GM06990 (cell line): Measurements from ENCODE around the gene BAHCC1.

Experiments used
- DNase-seq: peaks from one replicate; pipeline ENCODE4 v3.0.0-alpha.2; 2011; ENCODE audit not compliant: insufficient read length; ENCODE audit errors: extremely low read depth
- H3K27me3 ChIP-seq: replicated peaks from 2 replicates; pipeline ENCODE4 v1.6.0; 2011; ENCODE audit warnings: low read length; ENCODE audit not compliant: control insufficient read depth, insufficient read depth
- H3K36me3 ChIP-seq: 2 replicates; pipeline ENCODE4 v1.5.1; 2011; ENCODE audit warnings: low read length; ENCODE audit not compliant: control insufficient read depth, insufficient read depth
- H3K4me3 ChIP-seq: replicated peaks from 2 replicates; pipeline ENCODE4 v1.5.1; 2011; ENCODE audit warnings: low read depth, mild to moderate bottlenecking, control low read depth, low read length
- TF ChIP-seq, protein P1 (sequence below): IDR thresholded peaks from 2 replicates; pipeline ENCODE4 v1.5.1; 2011; ENCODE audit warnings: low read length, control low read depth, mild to moderate bottlenecking, inconsistent platforms; ENCODE audit not compliant: insufficient read depth, poor library complexity, severe bottlenecking

BAHCC1 gene

GRCh38 chr17:81468770-81469121 is 73.5 kb downstream of the BAHCC1 start:
- TF ChIP-seq, protein P1, sequence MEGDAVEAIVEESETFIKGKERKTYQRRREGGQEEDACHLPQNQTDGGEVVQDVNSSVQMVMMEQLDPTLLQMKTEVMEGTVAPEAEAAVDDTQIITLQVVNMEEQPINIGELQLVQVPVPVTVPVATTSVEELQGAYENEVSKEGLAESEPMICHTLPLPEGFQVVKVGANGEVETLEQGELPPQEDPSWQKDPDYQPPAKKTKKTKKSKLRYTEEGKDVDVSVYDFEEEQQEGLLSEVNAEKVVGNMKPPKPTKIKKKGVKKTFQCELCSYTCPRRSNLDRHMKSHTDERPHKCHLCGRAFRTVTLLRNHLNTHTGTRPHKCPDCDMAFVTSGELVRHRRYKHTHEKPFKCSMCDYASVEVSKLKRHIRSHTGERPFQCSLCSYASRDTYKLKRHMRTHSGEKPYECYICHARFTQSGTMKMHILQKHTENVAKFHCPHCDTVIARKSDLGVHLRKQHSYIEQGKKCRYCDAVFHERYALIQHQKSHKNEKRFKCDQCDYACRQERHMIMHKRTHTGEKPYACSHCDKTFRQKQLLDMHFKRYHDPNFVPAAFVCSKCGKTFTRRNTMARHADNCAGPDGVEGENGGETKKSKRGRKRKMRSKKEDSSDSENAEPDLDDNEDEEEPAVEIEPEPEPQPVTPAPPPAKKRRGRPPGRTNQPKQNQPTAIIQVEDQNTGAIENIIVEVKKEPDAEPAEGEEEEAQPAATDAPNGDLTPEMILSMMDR, result no peak
- Histone ChIP-seq H3K36me3 (no peaks in the 10 kb centered on the region), H3K27me3 (no peaks in the 10 kb centered on the region), H3K4me3 (no peak overlapping the region)
- no peak for DNase-seq

DNA sequence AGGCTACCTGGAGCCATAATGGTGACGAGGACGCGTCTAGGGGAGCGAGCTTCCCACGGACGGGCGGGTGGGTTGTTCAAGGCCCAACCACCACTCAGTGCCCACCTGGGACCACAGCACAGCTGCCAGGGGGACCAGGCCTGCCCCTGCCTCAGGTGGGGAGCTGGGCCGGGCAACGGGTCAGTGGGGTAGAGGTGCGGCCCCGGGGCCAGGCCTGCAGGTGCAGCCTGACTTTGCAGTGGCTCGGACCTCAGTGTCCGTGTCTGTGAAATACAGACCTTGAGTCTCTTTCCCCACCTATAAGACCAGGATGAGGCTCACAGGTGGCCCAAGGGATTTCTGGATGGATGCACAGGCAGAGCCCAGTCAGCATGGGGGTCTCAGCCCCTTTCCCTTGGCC is 74.0 kb downstream of the BAHCC1 start:
- H3K4me3 ChIP-seq, result no peak overlapping the region
- TF ChIP-seq, protein P1, result no peak
- DNase-seq, result no peak
- no peaks in the 10 kb centered on the region for H3K36me3 ChIP-seq
- no peaks in the 10 kb centered on the region for H3K27me3 ChIP-seq

DNA sequence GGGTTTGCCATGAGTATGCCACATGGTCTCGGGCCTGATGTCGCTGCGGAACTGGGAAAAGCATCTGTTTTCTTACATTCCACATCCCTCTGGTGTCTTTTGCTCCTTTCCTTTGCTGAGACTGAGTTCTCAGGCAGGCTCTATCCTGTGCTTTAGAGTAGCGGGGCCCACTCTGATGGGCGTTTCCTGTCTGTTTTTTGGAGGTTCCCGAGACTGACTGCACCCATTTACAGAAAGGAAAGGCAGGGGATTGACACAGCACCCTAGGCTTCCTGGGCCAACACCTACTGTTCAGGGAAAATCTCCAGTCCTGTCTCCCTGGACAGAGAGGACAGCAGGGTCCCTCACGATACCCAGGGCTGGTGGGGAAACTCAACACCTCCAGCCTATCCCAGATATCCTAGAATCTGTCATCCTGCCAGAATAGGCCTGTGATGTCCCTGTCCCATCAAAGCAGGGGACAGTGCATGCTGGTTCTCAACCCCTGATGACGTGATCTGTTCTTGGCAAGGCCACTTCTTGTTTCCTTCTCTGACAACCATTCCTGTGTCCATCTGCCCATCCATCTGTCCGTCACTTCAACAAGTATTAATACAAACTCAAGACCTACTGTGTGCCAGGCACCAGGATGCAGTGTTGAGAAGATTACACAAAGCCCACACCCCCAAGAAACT is 75.2 kb downstream of the BAHCC1 start:
- Histone ChIP-seq H3K36me3 (no peaks in the 10 kb centered on the region), H3K27me3 (no peaks in the 10 kb centered on the region; the same call in 1 of the 2 replicates), H3K4me3 (no peak overlapping the region)
- TF ChIP-seq, protein P1, result no peak
- no peak for DNase-seq

GRCh38 chr17:81470944-81471817 is 75.9 kb downstream of the BAHCC1 start:
- no peak for DNase-seq
- H3K4me3 ChIP-seq, result no peak overlapping the region

DNA sequence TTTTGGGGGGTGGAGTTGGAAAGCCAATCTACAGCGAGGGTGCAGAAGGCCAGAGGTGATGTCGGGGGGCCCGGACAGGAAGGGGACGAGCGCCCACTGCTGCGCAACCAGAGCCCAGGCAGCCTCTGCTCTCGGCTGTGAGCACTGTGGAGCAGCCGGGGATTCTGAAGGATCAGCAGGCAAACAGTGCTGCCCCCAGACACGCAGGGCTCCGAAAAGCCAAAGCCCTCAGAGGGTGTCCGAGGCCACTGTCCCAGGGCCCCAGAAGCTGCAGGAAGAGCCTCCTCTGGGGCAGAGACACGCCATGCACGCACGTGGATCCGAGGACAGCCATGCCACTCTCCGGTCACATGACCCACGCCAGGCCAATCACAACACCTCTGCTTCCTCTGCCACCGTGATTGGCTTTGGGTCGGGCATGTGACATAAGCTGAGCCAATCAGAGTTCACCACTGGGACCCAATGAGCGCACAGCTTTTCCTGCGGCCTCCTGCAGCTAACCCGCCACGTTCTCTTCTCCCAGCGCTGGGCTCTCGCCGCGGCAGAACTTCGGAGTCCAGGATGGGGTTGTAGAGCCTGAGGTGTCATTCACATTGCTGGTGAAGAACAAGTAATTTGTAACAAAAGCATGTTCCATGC is 76.7 kb downstream of the BAHCC1 start:
- no peak overlapping the region for H3K4me3 ChIP-seq
- DNase-seq, result no peak
- no peaks in the 10 kb centered on the region; the same call in 1 of the 2 replicates for H3K27me3 ChIP-seq
- TF ChIP-seq, protein P1, result no peak
- no peaks in the 10 kb centered on the region for H3K36me3 ChIP-seq

More at GRCh38 chr17:81470944-81471817, 75.9 kb downstream of the BAHCC1 start:
- H3K27me3 ChIP-seq, result no peaks in the 10 kb centered on the region; the same call in 1 of the 2 replicates
- no peaks in the 10 kb centered on the region for H3K36me3 ChIP-seq
- TF ChIP-seq, protein P1, result no peak
